Retina (tissue), 1 donor: ENCODE data around the gene LRRC2.

Source experiments
- DNase-seq: peaks from one replicate; pipeline ENCODE4 v3.0.0-alpha.2; 2016

The LRRC2 gene

DNA sequence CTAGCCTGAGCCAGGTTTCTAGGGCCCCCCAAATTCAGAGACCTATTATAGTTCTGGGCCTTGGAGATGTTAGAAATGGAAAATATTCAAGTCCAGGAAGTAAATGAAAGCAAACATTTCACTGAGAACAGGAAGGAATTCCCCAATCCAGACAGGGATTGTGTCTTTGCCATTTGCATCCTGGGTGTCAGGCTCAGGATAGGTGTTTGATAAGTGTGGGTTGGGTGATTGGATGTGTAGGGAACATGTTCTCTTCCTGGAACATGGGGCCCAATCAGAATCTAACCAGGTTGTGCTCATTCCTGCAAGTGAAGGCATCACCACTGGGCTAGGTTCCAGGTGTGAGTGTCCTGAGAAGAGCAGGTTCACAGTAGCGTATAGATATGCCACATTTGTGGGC is 14.6 kb upstream of the LRRC2 start:
- no peak for DNase-seq

DNA sequence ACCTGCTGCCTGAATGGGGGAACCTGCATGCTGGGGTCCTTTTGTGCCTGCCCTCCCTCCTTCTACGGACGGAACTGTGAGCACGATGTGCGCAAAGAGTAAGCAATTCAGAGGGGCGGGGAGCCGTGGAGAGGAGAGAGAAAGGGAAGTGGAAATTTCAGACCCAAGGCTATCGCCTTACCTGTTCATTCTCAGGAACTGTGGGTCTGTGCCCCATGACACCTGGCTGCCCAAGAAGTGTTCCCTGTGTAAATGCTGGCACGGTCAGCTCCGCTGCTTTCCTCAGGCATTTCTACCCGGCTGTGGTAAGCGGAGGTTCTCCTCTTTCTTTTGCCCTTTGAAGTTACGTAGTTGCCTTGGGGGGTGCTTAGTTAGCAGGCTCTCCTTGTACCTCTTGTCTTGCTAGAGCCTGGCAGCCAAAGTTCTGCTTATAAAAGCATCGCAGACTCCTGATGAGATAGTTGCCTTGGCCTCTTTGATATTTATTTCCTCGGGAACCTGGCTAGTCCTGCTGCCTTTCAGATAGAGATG is 13.7 kb upstream of the LRRC2 start:
- DNase-seq = no peak

DNA sequence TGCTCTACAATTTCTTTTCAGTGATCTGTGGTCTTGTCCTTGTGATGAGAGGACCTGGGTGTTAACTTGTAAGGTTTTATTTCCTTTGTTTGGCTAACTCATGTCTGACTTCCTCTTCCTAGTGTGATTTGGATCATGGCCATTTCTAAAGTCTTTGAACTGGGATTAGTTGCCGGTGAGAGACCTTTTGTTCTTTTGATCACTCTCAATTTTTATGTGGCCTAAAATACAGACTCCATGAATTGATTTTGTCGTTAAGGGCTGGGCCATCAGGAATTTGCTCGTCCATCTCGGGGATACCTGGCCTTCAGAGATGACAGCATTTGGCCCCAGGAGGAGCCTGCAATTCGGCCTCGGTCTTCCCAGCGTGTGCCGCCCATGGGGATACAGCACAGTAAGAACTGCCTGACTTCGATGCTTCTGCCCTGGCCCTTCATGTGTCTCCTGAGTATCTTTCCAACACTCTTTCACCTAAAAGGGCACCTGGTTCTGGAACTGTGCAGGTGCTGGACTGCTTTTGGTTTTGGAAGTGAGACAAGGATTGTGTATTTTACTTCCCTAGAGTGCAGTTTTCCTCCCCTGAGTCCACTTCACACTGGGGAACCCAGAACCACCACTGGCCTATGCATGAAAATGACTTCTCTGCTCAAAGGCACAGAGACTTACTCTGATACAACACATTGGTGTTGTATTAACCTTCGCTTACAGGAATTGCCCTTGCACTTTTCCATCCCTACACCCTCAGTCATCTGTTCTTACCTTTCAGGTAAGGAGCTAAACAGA is 13.1 kb upstream of the LRRC2 start:
- DNase-seq = peak; percentile 31

DNA sequence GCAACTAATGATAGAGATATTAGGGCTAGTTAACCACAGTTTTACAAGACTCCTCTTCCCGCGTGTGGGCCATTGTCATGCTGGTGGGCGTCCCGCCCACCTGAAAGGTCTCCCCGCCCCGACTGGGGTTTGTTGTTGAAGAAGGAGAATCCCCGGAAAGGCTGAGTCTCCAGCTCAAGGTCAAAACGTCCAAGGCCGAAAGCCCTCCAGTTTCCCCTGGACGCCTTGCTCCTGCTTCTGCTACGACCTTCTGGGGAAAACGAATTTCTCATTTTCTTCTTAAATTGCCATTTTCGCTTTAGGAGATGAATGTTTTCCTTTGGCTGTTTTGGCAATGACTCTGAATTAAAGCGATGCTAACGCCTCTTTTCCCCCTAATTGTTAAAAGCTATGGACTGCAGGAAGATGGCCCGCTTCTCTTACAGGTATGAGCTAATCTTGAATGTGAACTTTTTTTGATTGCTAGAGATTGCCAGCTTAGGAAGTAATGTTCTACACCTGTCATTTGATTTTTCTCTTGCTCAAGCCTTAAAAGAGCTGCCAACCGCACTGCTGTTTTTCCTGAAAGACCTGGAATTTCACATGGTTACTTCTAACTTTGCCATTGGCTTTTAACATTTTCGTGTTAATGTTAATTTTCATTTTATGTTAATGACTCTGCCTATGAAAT is 11.6 kb upstream of the LRRC2 start:
- DNase-seq = peak; percentile 26

DNA sequence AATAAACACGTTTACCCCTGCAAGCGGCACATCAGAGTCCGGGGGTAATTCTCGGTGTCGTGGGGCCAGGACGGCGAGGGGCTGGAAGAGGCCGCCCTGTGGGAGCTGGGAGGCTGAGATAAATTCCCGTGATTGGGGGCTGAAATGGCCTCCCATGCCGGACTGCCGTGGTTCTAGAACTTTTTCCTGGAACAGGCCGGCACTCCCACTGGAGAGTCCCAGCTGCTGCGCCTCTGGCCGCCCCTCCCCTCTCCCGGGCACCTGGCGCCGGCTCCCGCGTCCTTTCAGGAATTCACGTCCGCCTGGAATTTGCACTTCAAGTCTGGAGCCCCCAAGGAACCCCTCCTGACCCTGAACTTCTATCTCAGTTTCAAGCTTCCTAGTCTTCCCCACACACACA is 10.8 kb upstream of the LRRC2 start:
- peak; percentile 53 for DNase-seq

DNA sequence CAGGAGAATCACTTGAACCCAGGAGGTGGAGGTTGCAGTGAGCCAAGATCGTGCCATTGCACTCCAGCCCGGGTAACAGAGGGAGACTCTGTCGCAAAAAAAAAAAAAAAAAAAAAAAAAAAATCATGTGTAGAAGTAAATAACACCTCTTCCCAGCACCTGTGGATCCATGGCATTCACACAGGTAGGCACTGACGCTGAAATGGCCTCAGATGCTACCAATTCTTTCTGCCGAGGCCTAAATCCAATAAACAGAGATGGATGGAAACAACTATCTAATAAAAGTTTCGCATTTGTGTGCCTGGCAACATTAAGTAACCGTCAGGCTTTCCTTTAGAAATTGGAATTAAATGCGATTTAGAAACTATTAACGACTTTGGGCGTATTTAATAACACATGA is 10.3 kb upstream of the LRRC2 start:
- no peak for DNase-seq

DNA sequence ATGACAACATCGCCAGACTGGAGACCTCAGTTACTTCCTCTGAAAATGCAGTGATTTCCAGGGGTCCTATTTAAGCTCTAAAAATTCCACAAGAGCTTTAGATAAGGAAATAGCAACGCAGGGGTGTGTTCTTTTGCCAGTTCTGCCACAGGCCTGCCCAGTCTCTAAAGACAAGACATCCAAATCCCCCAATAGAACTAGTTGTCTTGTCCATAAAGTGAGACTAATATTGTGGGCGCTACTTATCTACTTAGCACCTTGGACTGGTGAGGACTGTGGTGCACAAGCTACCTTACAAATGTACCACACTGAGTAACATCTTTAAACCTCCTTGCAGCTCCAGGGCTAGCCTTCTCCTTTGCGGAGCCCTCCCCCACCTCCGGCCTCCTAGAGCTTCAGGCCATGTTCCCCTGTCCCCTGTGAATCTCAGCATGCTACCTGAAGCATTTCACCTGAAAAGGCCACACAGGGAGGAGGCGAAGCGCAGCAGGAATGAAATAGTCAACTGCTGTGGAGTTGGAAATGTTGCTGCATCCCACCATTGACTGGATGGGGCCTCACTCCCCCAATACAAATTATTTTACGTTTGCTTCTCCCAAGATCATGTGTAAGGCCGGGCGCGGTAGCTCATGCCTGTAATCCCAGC is 9.6 kb upstream of the LRRC2 start:
- DNase-seq = no peak

DNA sequence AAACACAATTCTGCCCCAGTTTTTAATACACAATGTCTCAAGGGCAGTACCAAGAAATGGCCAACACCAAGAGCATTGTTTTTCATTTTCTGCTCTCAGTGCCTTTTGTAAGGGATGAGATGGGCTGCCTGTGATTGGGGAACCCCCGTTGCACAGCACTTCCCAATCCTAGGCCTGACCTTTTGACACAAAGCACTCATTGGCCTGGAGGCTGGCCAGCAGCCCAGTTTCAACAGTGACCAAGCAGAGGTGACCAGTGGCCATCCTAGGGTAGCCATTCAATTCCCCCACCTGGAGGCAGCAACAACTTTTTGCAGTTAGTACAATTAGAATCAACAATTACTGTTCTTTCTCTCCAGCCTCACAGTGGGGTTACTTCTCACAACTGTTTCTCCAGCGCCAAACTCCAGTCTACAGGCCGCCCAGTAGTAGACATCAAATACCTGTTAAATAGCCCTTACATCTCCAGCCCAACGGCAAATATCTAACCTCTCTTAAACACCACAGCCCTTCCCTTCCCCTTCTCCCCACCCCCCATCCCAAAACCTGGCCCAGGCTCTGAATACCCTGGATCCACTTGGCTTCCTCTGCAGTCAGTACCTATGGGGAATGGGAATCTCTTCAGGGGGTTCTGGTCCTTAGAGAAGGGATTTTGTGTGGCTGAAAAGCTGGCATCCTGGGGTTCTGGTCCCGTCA is 8.9 kb upstream of the LRRC2 start:
- no peak for DNase-seq

DNA sequence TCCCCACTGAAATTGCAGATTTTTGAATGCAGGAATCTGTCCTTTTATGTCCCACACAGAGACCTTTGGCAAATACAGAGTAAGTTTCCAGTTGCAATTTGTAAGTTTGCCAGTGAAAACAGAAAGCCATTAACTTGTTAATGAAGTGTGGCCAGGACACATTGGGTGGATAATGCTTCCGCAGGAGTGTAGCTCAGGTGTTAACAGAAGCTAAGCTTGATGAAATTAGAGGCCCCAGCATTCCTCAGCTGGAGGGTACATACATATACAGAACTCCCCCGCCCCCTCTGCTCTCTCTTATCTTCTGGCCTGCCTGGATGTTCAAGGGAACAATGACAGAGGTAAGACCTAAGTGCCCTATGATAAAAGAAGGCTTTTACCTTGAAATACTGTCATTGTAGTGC is 8.1 kb upstream of the LRRC2 start:
- no peak for DNase-seq

DNA sequence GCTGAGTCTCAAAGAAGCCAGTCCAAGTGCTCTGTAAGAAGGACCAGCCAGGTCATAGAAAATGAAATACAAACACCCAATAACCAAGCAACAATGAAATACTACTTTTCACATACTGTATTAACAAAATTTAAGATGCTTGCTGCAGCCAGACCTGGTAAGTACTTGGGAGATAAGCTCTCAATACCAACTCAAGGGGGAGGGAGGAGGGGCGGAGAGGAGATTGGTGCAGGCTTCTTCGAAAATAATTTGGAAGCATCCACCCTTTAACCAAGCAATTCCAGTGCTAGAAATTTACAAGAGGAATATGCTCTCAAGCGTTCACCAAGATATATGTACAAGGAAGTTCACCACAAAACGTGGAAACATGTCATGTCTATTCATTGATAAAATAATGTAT is 7.6 kb upstream of the LRRC2 start:
- no peak for DNase-seq

DNA sequence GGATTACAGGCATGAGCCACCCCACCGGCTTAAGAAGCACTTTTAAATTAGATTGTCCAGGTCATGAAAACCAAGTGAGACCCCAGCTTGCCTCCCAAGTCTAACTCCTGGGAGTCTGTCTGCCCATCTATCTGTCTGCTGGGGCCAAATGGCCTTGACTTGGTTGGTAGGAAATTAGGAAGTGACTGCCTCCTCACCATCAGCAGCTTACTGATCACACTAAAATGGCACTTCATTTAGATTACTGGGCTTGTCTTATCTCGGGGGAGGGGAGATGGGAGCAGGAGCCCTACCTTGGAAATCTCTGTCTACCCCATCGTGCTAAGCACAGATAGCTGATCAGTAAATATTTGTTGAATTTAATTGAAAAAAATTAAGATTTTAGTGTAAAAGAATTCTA is 5.6 kb upstream of the LRRC2 start:
- no peak for DNase-seq

DNA sequence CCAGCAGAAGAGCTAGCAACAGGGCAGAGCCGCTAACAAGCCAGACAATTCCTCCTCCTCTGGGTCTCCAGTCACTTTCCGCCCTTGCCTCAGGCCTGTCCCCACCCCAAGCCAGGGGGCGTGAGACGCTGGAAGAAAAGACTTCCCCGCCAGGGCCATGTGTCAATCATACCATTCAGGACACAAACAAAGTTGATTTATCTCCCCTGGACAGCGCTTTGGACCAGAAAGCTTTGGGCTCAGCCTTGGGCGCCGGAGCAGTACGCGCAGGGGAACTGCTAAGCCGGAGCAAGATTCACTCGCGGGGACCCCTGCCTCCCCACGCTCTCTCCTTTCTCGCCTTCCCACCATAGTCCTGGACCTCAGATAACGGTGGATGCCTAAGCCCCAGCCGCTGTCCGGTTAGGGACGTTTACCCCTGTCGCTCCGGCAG is 479 bp downstream of the LRRC2 start:
- DNase-seq = peak; percentile 58

DNA sequence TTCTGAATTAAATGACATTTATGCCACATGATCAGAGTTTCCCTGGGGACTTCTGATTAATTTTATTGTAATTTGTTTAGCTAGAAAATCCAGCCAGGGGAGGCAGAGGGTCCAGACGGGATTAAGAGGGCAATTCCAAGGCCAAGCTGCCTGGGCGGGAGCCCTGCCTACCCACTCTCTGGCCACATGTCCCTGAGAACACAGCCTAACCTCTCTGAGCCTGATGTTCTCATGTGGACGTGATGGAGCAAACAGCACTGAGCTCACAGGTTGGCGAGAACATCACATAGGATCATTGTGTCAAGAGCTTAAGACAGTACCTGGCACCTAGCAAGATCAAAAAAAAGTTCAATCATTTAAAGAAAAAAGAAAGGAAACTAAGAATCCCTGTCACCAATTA is 1.0 kb downstream of the LRRC2 start:
- no peak for DNase-seq

DNA sequence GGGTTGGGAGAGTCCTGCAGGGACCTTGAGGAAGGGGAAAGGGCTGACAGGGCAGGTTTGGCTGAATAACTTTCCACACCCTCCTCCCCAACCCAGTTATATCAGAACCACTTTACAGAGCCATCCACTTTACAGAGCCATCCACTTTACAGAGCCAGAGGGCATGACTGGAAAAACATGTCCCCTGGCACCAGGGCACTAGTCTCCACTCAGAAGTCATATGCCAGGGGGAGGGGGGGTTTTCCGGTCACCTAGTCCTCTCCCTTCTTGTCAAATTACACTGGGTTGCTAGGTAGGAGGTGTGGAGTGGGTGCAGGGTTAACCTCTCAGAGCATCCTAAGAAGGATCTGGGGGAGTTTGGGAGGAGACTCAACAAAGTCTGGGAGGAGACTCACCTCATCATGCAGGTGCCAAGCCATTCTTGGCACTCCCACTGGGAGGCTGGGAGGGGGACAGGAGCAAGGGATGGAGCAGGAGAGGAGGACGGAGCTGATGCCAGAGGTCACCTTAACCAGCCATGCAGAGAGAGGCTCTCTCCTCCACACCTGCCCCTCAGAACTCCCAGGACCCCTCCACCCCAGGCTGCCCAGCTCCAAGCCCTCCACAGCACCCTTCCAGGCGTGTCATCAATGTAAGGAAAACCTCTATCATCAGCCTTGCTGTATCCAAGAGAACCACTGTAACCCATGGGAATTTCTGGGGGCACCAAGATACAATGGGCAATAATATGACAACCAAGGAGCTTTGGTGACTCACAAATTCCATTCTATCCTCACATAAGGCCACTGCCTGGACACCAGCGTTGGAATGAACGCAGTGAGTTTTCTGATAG is 1.7 kb downstream of the LRRC2 start:
- no peak for DNase-seq

DNA sequence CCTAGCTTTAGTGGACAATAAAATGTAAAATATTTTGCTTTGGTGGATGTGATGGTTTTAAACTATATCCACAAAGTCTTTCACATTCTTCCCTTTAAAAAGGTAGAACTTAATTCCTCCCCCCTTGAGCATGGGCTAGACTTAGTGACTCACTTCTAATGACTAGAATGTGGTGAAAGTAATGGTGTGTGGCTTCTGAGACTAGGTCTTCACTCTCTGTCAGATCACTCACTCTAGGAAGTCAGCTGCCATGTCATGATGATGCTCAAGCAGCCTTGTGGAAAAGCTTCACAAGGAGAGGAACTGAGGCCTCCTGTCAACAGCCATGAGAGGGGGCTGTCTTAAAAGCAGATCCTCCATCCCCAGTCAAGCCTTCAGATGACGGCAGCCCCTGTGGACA is 4.2 kb downstream of the LRRC2 start:
- DNase-seq = no peak

DNA sequence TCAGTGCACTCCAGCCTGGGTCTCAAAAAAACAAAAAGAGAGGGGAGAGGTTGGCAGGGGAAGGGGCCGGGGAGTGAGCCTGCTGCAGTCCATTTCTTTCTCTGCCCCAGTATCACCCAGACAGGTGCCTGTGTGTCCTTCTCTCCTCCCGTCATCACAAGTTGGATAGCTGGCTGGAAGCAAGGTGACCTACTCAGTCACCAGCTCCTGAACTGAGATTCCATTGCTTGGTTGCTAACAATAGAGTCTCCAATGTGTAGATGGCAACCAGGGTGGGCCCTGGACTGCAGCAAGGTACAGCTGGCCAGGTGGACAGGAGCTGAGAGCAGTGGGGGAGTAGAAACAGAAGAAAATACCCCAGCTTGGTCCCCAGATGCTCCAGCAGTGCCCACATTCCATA is 4.6 kb downstream of the LRRC2 start:
- DNase-seq = no peak

DNA sequence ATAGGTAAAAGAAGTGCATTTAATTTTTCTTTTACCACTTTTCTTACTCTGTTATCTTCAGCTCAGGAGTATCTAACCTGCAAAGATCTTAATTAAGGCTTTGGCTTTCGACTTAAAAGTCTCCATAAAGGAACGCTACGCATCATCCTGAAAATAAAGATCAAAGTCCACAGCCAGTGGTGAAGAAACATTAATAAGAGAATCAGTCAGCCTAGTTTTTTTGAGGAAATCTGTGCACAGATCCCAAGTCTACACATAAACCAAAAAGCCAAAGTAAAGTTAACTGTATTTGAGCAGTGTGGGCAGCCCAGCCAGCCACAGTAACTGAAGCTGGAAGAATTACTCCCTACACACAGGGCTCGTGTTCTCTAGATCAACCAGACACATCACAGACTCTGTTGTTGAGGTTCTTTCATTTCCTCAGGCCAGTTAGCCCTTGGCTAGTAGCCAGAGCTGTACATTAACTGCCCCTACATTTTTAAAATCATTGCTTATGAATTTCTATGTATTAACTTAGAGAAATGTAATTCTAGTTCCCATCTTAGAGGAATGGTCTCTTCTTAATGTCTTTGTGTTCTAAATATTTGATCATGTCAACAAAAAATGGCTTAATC is 6.9 kb downstream of the LRRC2 start:
- no peak for DNase-seq

DNA sequence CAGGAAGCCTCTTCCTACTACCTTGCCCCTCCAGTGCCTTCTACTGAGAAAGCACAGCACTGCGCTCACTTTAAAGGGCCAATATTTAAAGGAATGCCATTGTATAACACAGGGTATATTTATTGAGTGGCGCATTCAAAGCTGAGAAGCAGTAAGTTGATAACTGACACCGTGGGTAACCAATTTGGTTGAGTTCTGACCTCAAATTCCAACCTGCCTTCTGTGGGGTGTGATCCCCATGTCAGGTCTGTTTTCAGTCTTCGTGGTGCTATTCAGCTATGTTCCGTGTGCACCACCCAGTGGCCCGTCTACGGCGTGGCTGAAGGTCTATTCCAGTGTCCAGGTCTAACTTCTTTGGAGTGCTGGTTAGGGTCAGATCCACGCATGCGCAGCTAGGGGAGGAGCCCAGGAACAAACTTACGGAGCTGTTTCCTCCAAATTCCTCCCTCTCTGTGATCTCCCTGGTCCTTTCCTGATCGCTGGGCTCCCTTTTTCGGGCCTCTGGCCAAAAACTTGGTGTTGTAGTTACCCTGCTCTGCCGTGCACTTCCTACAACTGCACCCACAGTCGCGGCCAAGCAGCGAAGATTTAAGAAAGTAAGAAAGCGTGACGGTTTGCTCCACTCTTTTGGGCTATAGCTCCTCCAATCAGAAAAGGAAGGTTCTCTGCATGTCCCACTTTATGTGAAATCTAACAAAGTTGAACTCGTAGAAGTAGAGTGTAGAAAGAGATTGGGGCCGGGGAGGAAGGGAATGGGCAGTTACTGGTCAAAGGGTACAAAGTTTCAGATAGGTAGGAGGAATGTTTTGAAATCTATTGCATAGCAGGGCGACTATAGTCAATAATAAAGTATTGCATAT is 7.7 kb downstream of the LRRC2 start:
- DNase-seq = peak; percentile 37

DNA sequence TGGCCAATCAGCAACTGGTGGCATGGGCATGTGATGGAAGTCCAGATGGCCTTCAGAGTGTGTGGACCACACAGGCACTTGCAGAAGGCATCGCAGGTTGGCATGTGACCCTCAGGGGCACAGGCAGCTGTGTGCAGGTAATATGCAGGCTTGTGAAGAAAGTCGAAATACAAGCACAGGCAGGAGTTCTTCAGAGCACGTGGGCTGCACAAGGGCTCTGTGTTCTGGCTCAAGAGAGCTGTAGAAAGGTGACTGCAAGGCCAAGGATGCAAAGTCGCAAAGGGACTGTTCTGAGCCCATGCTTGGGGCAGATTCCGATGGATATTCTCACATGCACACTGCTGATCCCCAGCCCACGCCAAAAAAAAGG is 8.3 kb downstream of the LRRC2 start:
- no peak for DNase-seq

DNA sequence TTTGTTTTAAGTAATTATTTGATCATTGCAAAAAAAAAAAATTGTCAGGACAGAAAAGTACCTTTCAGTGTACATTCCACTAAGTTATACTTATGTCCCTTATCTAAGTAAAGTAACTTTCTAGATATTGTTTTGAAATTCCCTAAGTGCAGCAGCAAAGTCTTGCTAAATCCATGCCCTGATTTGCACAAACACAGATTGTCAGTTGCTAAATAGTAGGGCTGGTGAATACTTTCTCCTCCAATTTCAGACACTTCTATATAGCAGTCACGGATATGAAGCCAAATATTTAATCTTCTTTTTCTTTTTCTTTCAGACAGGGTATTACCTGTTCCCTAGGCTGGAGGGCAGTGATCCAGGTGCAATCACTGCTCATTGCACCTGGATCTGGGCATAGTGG is 12.9 kb downstream of the LRRC2 start:
- no peak for DNase-seq

DNA sequence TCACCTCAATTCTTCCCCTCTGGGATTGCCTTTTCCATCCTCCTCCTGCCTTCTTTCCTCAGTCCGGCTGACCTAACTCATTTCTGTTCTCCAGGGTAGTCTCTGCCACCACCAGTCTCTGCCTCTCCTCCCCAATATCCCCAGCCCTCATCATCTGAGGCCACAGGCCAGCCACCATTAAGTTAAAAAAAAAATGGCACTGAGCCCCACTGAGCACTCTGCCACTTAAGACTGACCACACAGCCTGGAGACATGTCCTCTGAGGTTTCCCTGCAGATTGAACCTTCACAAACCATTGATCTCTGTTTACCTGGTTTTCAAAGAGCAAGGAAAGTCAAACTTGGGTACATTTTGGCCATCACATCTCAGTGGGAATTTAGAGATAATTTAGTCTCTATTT is 13.6 kb downstream of the LRRC2 start:
- DNase-seq = no peak
